Central memory CD8-positive, alpha-beta T cell (primary cell): ENCODE data around the gene FOXL1.
"Not testable (repeated sequence)": the region's sequence is repeated elsewhere in the genome, so short reads cannot be mapped to it uniquely, and the experiment has no call there.

Experiments
- ATAC-seq: fragments of 150-1000 bp; cut with Tn5 transposase; replicated peaks from 2 replicates; pipeline ENCODE4 v1.10.0; 2022; ENCODE audit warnings: mild to moderate bottlenecking, moderate FRiP score, moderate number of reproducible peaks; ENCODE audit not compliant: poor library complexity, severe bottlenecking; ENCODE audit errors: extremely low read depth
- DNase-seq, 2 donors: peaks; one replicate each; pipeline ENCODE4 v3.0.0; 2021; ENCODE audit warnings: low spot score in 2 of 2
- H3K27ac Mint-ChIP-seq: one replicate; pipeline ENCODE4 v1.8.0; 2022; ENCODE audit warnings: low read depth, mild to moderate bottlenecking, moderate library complexity, mixed read lengths
- H3K27me3 Mint-ChIP-seq: one replicate; pipeline ENCODE4 v1.8.0; 2022; ENCODE audit warnings: mixed read lengths
- H3K36me3 Mint-ChIP-seq: one replicate; pipeline ENCODE4 v1.8.0; 2022; ENCODE audit warnings: mild to moderate bottlenecking, moderate library complexity, mixed read lengths; ENCODE audit not compliant: insufficient read depth
- H3K4me1 Mint-ChIP-seq: one replicate; pipeline ENCODE4 v1.8.0; 2022; ENCODE audit warnings: mixed read lengths
- H3K4me3 Mint-ChIP-seq: one replicate; pipeline ENCODE4 v1.8.0; 2022; ENCODE audit warnings: mild to moderate bottlenecking, moderate library complexity, mixed read lengths
- H3K9me3 Mint-ChIP-seq: one replicate; pipeline ENCODE4 v1.8.0; 2022; ENCODE audit warnings: mixed read lengths

Gene FOXL1

GRCh38 chr16:86584726-86585721 is 6.7 kb downstream of the FOXL1 start:
- H3K36me3 Mint-ChIP-seq: no peaks in the 10 kb centered on the region
- H3K4me1 Mint-ChIP-seq: no peaks in the 10 kb centered on the region
- peaks cover 31% of the 10 kb centered on the region for H3K27me3 Mint-ChIP-seq
- ATAC-seq (no peak), DNase-seq (no peak)
- no peak overlapping the region for H3K4me3 Mint-ChIP-seq
- no peaks in the 10 kb centered on the region for H3K9me3 Mint-ChIP-seq
- H3K27ac Mint-ChIP-seq: no peak overlapping the region

- no peak for DNase-seq
- Mint-ChIP-seq H3K27ac (no peak overlapping the region), H3K36me3 (no peaks in the 10 kb centered on the region), H3K27me3 (peaks cover 21% of the 10 kb centered on the region), H3K4me1 (no peaks in the 10 kb centered on the region), H3K9me3 (no peaks in the 10 kb centered on the region), H3K4me3 (no peak overlapping the region)
- no peak for ATAC-seq
These were observed 7.7 kb downstream of the FOXL1 start for GRCh38 chr16:86585821-86586611.

- H3K4me1 Mint-ChIP-seq: no peaks in the 10 kb centered on the region
- peaks cover 8% of the 10 kb centered on the region for H3K27me3 Mint-ChIP-seq
- ATAC-seq (no peak), DNase-seq (no peak)
- no peaks in the 10 kb centered on the region for H3K9me3 Mint-ChIP-seq
- H3K36me3 Mint-ChIP-seq: no peaks in the 10 kb centered on the region
- H3K4me3 Mint-ChIP-seq: no peak overlapping the region
- H3K27ac Mint-ChIP-seq: no peak overlapping the region
These were observed 9.1 kb downstream of the FOXL1 start for GRCh38 chr16:86587487-86587886.

GRCh38 chr16:86587955-86588354 is 9.6 kb downstream of the FOXL1 start:
- H3K27me3 Mint-ChIP-seq: not testable (repeated sequence)

GRCh38 chr16:86590501-86591144 is 12.3 kb downstream of the FOXL1 start:
- no peak overlapping the region for H3K4me3 Mint-ChIP-seq
- H3K27ac Mint-ChIP-seq: no peak overlapping the region
- ATAC-seq: no peak
- no peaks in the 10 kb centered on the region for H3K36me3 Mint-ChIP-seq
- H3K27me3 Mint-ChIP-seq: peaks cover 12% of the 10 kb centered on the region
- no peak for DNase-seq
- H3K4me1 Mint-ChIP-seq: no peaks in the 10 kb centered on the region
- H3K9me3 Mint-ChIP-seq: no peaks in the 10 kb centered on the region

More at GRCh38 chr16:86587955-86588354, 9.6 kb downstream of the FOXL1 start:
- not testable (repeated sequence) for DNase-seq, H3K4me3 Mint-ChIP-seq, ATAC-seq, H3K36me3 Mint-ChIP-seq, H3K27ac Mint-ChIP-seq, H3K9me3 Mint-ChIP-seq, H3K4me1 Mint-ChIP-seq

GRCh38 chr16:86591270-86591669 is 12.9 kb downstream of the FOXL1 start:
- peaks cover 12% of the 10 kb centered on the region for H3K27me3 Mint-ChIP-seq
- H3K27ac Mint-ChIP-seq: no peak overlapping the region
- DNase-seq: no peak
- ATAC-seq: no peak
- H3K36me3 Mint-ChIP-seq: no peaks in the 10 kb centered on the region
- H3K4me3 Mint-ChIP-seq: no peak overlapping the region
- H3K4me1 Mint-ChIP-seq: no peaks in the 10 kb centered on the region
- H3K9me3 Mint-ChIP-seq: no peaks in the 10 kb centered on the region

- Mint-ChIP-seq H3K4me1 (no peaks in the 10 kb centered on the region), H3K27ac (no peak overlapping the region), H3K4me3 (no peak overlapping the region), H3K9me3 (no peaks in the 10 kb centered on the region), H3K27me3 (peaks cover 29% of the 10 kb centered on the region), H3K36me3 (no peaks in the 10 kb centered on the region)
- no peak for DNase-seq
- ATAC-seq: no peak
These were observed 15.7 kb downstream of the FOXL1 start for GRCh38 chr16:86593913-86594620.

- DNase-seq: no peak
- ATAC-seq: no peak
- H3K9me3 Mint-ChIP-seq: no peaks in the 10 kb centered on the region
- peaks cover 35% of the 10 kb centered on the region for H3K27me3 Mint-ChIP-seq
- H3K27ac Mint-ChIP-seq: no peak overlapping the region
- H3K4me3 Mint-ChIP-seq: no peak overlapping the region
- H3K4me1 Mint-ChIP-seq: no peaks in the 10 kb centered on the region
- no peaks in the 10 kb centered on the region for H3K36me3 Mint-ChIP-seq
These were observed 16.4 kb downstream of the FOXL1 start for GRCh38 chr16:86594721-86595120.

- Mint-ChIP-seq H3K4me3 (no peak overlapping the region), H3K27ac (no peak overlapping the region), H3K4me1 (no peaks in the 10 kb centered on the region), H3K9me3 (no peaks in the 10 kb centered on the region), H3K36me3 (no peaks in the 10 kb centered on the region), H3K27me3 (peaks cover 49% of the 10 kb centered on the region)
- no peak for ATAC-seq
- no peak for DNase-seq
These were observed 17.7 kb downstream of the FOXL1 start for GRCh38 chr16:86595983-86596605.

GRCh38 chr16:86597126-86597879 is 19.0 kb downstream of the FOXL1 start:
- Mint-ChIP-seq H3K27me3 (peaks cover 57% of the 10 kb centered on the region), H3K4me1 (no peaks in the 10 kb centered on the region), H3K9me3 (no peaks in the 10 kb centered on the region), H3K27ac (no peak overlapping the region), H3K4me3 (no peak overlapping the region), H3K36me3 (no peaks in the 10 kb centered on the region)
- ATAC-seq (no peak), DNase-seq (no peak)

- Mint-ChIP-seq H3K36me3 (no peaks in the 10 kb centered on the region), H3K4me3 (no peak overlapping the region), H3K27ac (no peak overlapping the region), H3K9me3 (no peaks in the 10 kb centered on the region), H3K27me3 (peaks cover 54% of the 10 kb centered on the region), H3K4me1 (no peaks in the 10 kb centered on the region)
- ATAC-seq: no peak
- no peak for DNase-seq
These were observed 19.7 kb downstream of the FOXL1 start for GRCh38 chr16:86597880-86598606.
